ENCODE results near the gene PLPP6. TPM values are rescaled to one million over a fixed set of nuclear protein-coding genes. Genes with fewer than 3 reads are reported as not detected.

PLPP6 gene
- total and polyA plus RNA-seq, 7 experiments from 2014 or later = 6.0 to 24.1 (median 9.8) TPM

GRCh38 chr9:4663956-4664355 is 1.9 kb downstream of the PLPP6 start:
- no peak for ATAC-seq
- H3K4me1 Mint-ChIP-seq = peaks cover 47 to 91% (median 79%) of the 10 kb centered on the region in 7 donors
- Histone ChIP-seq H3K4me1 (ENCODE audit: control insufficient read depth in 2 of 2, insufficient read depth in 2 of 2, low read length in 2 of 2) (peaks cover 21 to 61% of the 10 kb centered on the region in 2 donors), H3K9me3 (ENCODE audit: control insufficient read depth in 2 of 3, low read length in 3 of 3) (no peaks in the 10 kb centered on the region), H3K27ac (ENCODE audit: low read depth, low read length) (peak overlapping the region; percentile 78), H3K36me3 (ENCODE audit: control insufficient read depth in 2 of 3, insufficient read depth in 3 of 3, low read length in 3 of 3) (no peaks in the 10 kb centered on the region), H3K4me3 (ENCODE audit: low read length) (no peak overlapping the region), H3K27me3 (ENCODE audit: control insufficient read depth in 2 of 2, insufficient read depth in 2 of 2, low read length in 2 of 2) (no peaks in the 10 kb centered on the region)
- CTCF ChIA-PET = interaction anchor here (1.0 kb wide), 1 partner anchor 15 kb away, joined by 6 read pairs; the partner anchor contains the start of gene CDC37L1
- H3K9me3 Mint-ChIP-seq = peaks cover 0 to 2% (median 0%) of the 10 kb centered on the region in 11 donors
- peaks cover 0 to 12% (median 0%) of the 10 kb centered on the region in 5 donors for H3K27me3 Mint-ChIP-seq
- intact Hi-C loops (cut with micrococcal nuclease) = loop anchor here (5.0 to 10.0 kb wide), 7 partner anchors 671 to 1822 kb away; partner anchors contain the start of genes RFX3 (in 2 of the 2), ERMP1 (in 1 of the 2), PUM3 (in 1 of the 2) and RIC1 (in 1 of the 2)
- DNase-seq = no peak
- peak overlapping the region in 8 of 9 donors; percentile 51 to 96 (median 95) for H3K27ac Mint-ChIP-seq
- H3K36me3 Mint-ChIP-seq = peaks cover 0 to 11% (median 0%) of the 10 kb centered on the region in 5 donors
- H3K4me3 Mint-ChIP-seq = peak overlapping the region; percentile 57 to 98 (median 95)
- POLR2A ChIA-PET = interaction anchor here (0.5 to 8.8 kb wide), 9 partner anchors 10 to 129 kb away, joined by 3 to 120 read pairs (median 10); partner anchors contain the start of genes AK3, CDC37L1 and RCL1

- Mint-ChIP-seq H3K27me3 (peaks cover 0 to 6% (median 0%) of the 10 kb centered on the region in 5 donors), H3K4me3 (peak overlapping the region; percentile 68 to 98 (median 92)), H3K27ac (peak overlapping the region in 8 of 9 donors; percentile 67 to 96 (median 94)), H3K4me1 (peaks cover 47 to 85% (median 78%) of the 10 kb centered on the region in 7 donors), H3K36me3 (peaks cover 0 to 8% (median 0%) of the 10 kb centered on the region in 5 donors), H3K9me3 (peaks cover 0 to 2% (median 0%) of the 10 kb centered on the region in 11 donors)
- H3K9me3 ChIP-seq (ENCODE audit: control insufficient read depth in 2 of 3, low read length in 3 of 3) = no peaks in the 10 kb centered on the region
- H3K4me3 ChIP-seq (ENCODE audit: low read length) = peak overlapping the region; percentile 29
- no peak for ATAC-seq
- no peaks in the 10 kb centered on the region for H3K27me3 ChIP-seq (ENCODE audit: control insufficient read depth in 2 of 2, insufficient read depth in 2 of 2, low read length in 2 of 2)
- H3K36me3 ChIP-seq (ENCODE audit: control insufficient read depth in 2 of 3, insufficient read depth in 3 of 3, low read length in 3 of 3) = no peaks in the 10 kb centered on the region
- ChIA-PET POLR2A (interaction anchor here (0.6 to 8.8 kb wide), 20 partner anchors 11 to 1350 kb away, joined by 3 to 120 read pairs (median 4); partner anchors contain the start of genes AK3, CDC37L1, RANBP6 and RCL1), CTCF (interaction anchor here (0.6 to 1.6 kb wide), 6 partner anchors 10 to 1143 kb away, joined by 3 to 6 read pairs (median 4); partner anchors contain the start of genes AK3 and CDC37L1)
- no peak for DNase-seq
- H3K27ac ChIP-seq (ENCODE audit: low read depth, low read length) = peak overlapping the region; percentile 78
- H3K4me1 ChIP-seq (ENCODE audit: control insufficient read depth in 2 of 2, insufficient read depth in 2 of 2, low read length in 2 of 2) = peaks cover 21 to 61% of the 10 kb centered on the region in 2 donors
- intact Hi-C loops (cut with micrococcal nuclease) = loop anchor here (10.0 kb wide), 4 partner anchors 669 to 1749 kb away; partner anchors contain the start of genes ERMP1 (in 1 of the 2), RLN1 (in 1 of the 2) and UHRF2 (in 1 of the 2)
These were observed 3.3 kb downstream of the PLPP6 start for GRCh38 chr9:4665357-4665756.

GRCh38 chr9:4666042-4666699 is 4.1 kb downstream of the PLPP6 start, which contains the start of gene SPATA6L:
Gene SPATA6L (minus strand): TSS chr9:4666480. CDS start chr9:4666250, 230 bp downstream.
- peaks cover 0 to 2% (median 0%) of the 10 kb centered on the region in 11 donors for H3K9me3 Mint-ChIP-seq
- H3K4me1 Mint-ChIP-seq = peaks cover 49 to 86% (median 78%) of the 10 kb centered on the region in 7 donors
- H3K27me3 Mint-ChIP-seq = peaks cover 0 to 5% (median 0%) of the 10 kb centered on the region in 5 donors
- Histone ChIP-seq H3K36me3 (ENCODE audit: control insufficient read depth in 2 of 3, insufficient read depth in 3 of 3, low read length in 3 of 3) (no peaks in the 10 kb centered on the region), H3K4me1 (ENCODE audit: control insufficient read depth in 2 of 2, insufficient read depth in 2 of 2, low read length in 2 of 2) (peaks cover 21 to 61% of the 10 kb centered on the region in 2 donors), H3K27me3 (ENCODE audit: control insufficient read depth in 2 of 2, insufficient read depth in 2 of 2, low read length in 2 of 2) (no peaks in the 10 kb centered on the region), H3K4me3 (ENCODE audit: low read length) (peak within 1 kb of the TSS; percentile 60), H3K27ac (ENCODE audit: low read depth, low read length) (peak within 1 kb of the TSS; percentile 78), H3K9me3 (ENCODE audit: control insufficient read depth in 2 of 3, low read length in 3 of 3) (no peaks in the 10 kb centered on the region)
- ChIA-PET POLR2A (interaction anchor here (0.9 to 8.8 kb wide), 16 partner anchors 10 to 1139 kb away, joined by 3 to 120 read pairs (median 6); partner anchors contain the start of genes AK3, CDC37L1, RCL1 and RFX3), CTCF (interaction anchor here (0.6 to 1.6 kb wide), 8 partner anchors 9 to 1143 kb away, joined by 3 to 6 read pairs (median 3); partner anchors contain the start of gene CDC37L1)
- intact Hi-C loops (cut with micrococcal nuclease) = loop anchor here (1.0 to 10.0 kb wide), 7 partner anchors 21 to 1749 kb away; partner anchors contain the start of genes ERMP1 (in 1 of the 2), RLN1 (in 1 of the 2) and UHRF2 (in 1 of the 2)
- peak; percentile 51 for ATAC-seq
- peak within 1 kb of the TSS; percentile 85 to 98 (median 92) for H3K4me3 Mint-ChIP-seq
- peak; percentile 22 to 47 (median 37) for DNase-seq
- H3K36me3 Mint-ChIP-seq = peaks cover 0 to 8% (median 0%) of the 10 kb centered on the region in 5 donors
- H3K27ac Mint-ChIP-seq = peak within 1 kb of the TSS; percentile 58 to 96 (median 95)

GRCh38 chr9:4667681-4668080 is 5.6 kb downstream of the PLPP6 start:
- Mint-ChIP-seq H3K36me3 (peaks cover 0 to 7% (median 0%) of the 10 kb centered on the region in 5 donors), H3K4me1 (peaks cover 45 to 77% (median 68%) of the 10 kb centered on the region in 7 donors), H3K27me3 (peaks cover 0 to 3% (median 0%) of the 10 kb centered on the region in 5 donors), H3K9me3 (no peaks in the 10 kb centered on the region), H3K27ac (peak overlapping the region in 8 of 9 donors; percentile 84 to 96 (median 94)), H3K4me3 (peak overlapping the region in 8 of 10 donors; percentile 33 to 98 (median 76))
- Histone ChIP-seq H3K4me1 (ENCODE audit: control insufficient read depth in 2 of 2, insufficient read depth in 2 of 2, low read length in 2 of 2) (peaks cover 17 to 53% of the 10 kb centered on the region in 2 donors), H3K4me3 (ENCODE audit: low read length) (no peak overlapping the region), H3K9me3 (ENCODE audit: control insufficient read depth in 2 of 3, low read length in 3 of 3) (no peaks in the 10 kb centered on the region), H3K27ac (ENCODE audit: low read depth, low read length) (peak overlapping the region; percentile 35), H3K27me3 (ENCODE audit: control insufficient read depth in 2 of 2, insufficient read depth in 2 of 2, low read length in 2 of 2) (no peaks in the 10 kb centered on the region), H3K36me3 (ENCODE audit: control insufficient read depth in 2 of 3, insufficient read depth in 3 of 3, low read length in 3 of 3) (no peaks in the 10 kb centered on the region)
- peak in 7 of 9 donors; percentile 51 to 80 (median 73) for DNase-seq
- ChIA-PET CTCF (no interaction called here), POLR2A (interaction anchor here (0.8 to 8.8 kb wide), 8 partner anchors 8 to 73 kb away, joined by 3 to 120 read pairs (median 8); partner anchors contain the start of genes AK3 and CDC37L1)
- intact Hi-C loops (cut with micrococcal nuclease) = loop anchor here (1.0 to 10.0 kb wide), 7 partner anchors 12 to 1747 kb away; partner anchors contain the start of genes CDC37L1 (in 1 of the 2), ERMP1 (in 1 of the 2), RLN1 (in 1 of the 2) and UHRF2 (in 1 of the 2)
- peak; percentile 72 for ATAC-seq

- DNase-seq = no peak
- ATAC-seq = no peak
- POLR2A ChIA-PET = interaction anchor here (0.6 to 8.8 kb wide), 7 partner anchors 7 to 716 kb away, joined by 3 to 120 read pairs (median 5); partner anchors contain the start of genes AK3 and CDC37L1
- H3K9me3 Mint-ChIP-seq = no peaks in the 10 kb centered on the region
- H3K4me3 Mint-ChIP-seq = peak overlapping the region in 3 of 10 donors; percentile 5 to 89 (median 41)
- Histone ChIP-seq H3K27me3 (ENCODE audit: control insufficient read depth in 2 of 2, insufficient read depth in 2 of 2, low read length in 2 of 2) (no peaks in the 10 kb centered on the region), H3K4me3 (ENCODE audit: low read length) (no peak overlapping the region), H3K36me3 (ENCODE audit: control insufficient read depth in 2 of 3, insufficient read depth in 3 of 3, low read length in 3 of 3) (no peaks in the 10 kb centered on the region), H3K4me1 (ENCODE audit: control insufficient read depth in 2 of 2, insufficient read depth in 2 of 2, low read length in 2 of 2) (peaks cover 9 to 44% of the 10 kb centered on the region in 2 donors), H3K27ac (ENCODE audit: low read depth, low read length) (no peak overlapping the region), H3K9me3 (ENCODE audit: control insufficient read depth in 2 of 3, low read length in 3 of 3) (no peaks in the 10 kb centered on the region)
- H3K4me1 Mint-ChIP-seq = peaks cover 37 to 69% (median 59%) of the 10 kb centered on the region in 7 donors
- intact Hi-C loops (cut with micrococcal nuclease) = loop anchor here (10.0 kb wide), 4 partner anchors 666 to 1746 kb away; partner anchors contain the start of genes ERMP1 (in 1 of the 2), RLN1 (in 1 of the 2) and UHRF2 (in 1 of the 2)
- peaks cover 0 to 5% (median 0%) of the 10 kb centered on the region in 5 donors for H3K36me3 Mint-ChIP-seq
- H3K27me3 Mint-ChIP-seq = peaks cover 0 to 3% (median 0%) of the 10 kb centered on the region in 5 donors
- H3K27ac Mint-ChIP-seq = peak overlapping the region in 8 of 9 donors; percentile 68 to 95 (median 76)
- CTCF ChIA-PET = no interaction called here
These were observed 6.5 kb downstream of the PLPP6 start for GRCh38 chr9:4668604-4669003.

Measured in naive thymus-derived CD4-positive, alpha-beta T cell (primary cell).